IMR-90 (cell line): ENCODE measurements around the gene PDCD10. TPM values are rescaled to one million over a fixed set of nuclear protein-coding genes. Genes with fewer than 3 reads are reported as not detected.

Experiments
- ATAC-seq: fragments of 200-7000 bp; cut with Tn5 transposase; 2 replicates; pipeline ENCODE4 v1.9.1; 2020; ENCODE audit warnings: low read depth, mild to moderate bottlenecking, moderate library complexity
- BruUV-seq: library from RNA; stranded (reverse); fragments of 400-500 nt; replicated peaks from 2 replicates; lab custom pipeline; 2021; lab: Mats Ljungman, UMichigan
- CTCF ChIA-PET: fragments of 300-600 bp; formaldehyde crosslinking; extraction: SDS; loops from one replicate; lab custom pipeline; 2021; ENCODE audit warnings: antibody characterized with exemption; lab: Yijun Ruan, JAX
- POLR2A ChIA-PET: fragments of 300-600 bp; sonication (Branson Sonifier 250); formaldehyde crosslinking; loops from one replicate; lab custom pipeline; 2022; ENCODE audit warnings: antibody characterized with exemption; ENCODE audit not compliant: unreplicated experiment; lab: Charles Lee
- DNase-seq: peaks from one replicate; pipeline ENCODE4 v3.0.0; 2013
- H2AFZ ChIP-seq: replicated peaks from 2 replicates; pipeline ENCODE3; 2013; ENCODE audit warnings: low read length, mild to moderate bottlenecking; ENCODE audit not compliant: poor library complexity
- H2AK5ac ChIP-seq: 2 replicates; pipeline ENCODE4 v1.6.1; 2013; ENCODE audit warnings: low read depth, low read length, inconsistent platforms
- H2AK9ac ChIP-seq: replicated peaks from 2 replicates; pipeline ENCODE3; 2013; ENCODE audit warnings: mild to moderate bottlenecking, low read depth, low read length, moderate library complexity; ENCODE audit not compliant: poor library complexity
- H2BK120ac ChIP-seq: 2 replicates; pipeline ENCODE4 v1.6.1; 2013; ENCODE audit warnings: low read depth, low read length, inconsistent platforms
- H2BK15ac ChIP-seq: 3 replicates; pipeline ENCODE4 v1.6.1; 2013; ENCODE audit warnings: low read depth, low read length, inconsistent platforms
- H2BK20ac ChIP-seq: 2 replicates; pipeline ENCODE4 v1.6.1; 2013; ENCODE audit warnings: low read depth, mild to moderate bottlenecking, inconsistent platforms, low read length, moderate library complexity
- H2BK5ac ChIP-seq: 2 replicates; pipeline ENCODE4 v1.6.1; 2013; ENCODE audit warnings: mild to moderate bottlenecking, low read depth, low read length, inconsistent platforms; ENCODE audit not compliant: poor library complexity, severe bottlenecking
- H3K14ac ChIP-seq: replicated peaks from 2 replicates; pipeline ENCODE4 v1.6.1; 2013; ENCODE audit warnings: low read depth, low read length, inconsistent platforms
- H3K18ac ChIP-seq: 2 replicates; pipeline ENCODE4 v1.6.1; 2013; ENCODE audit warnings: low read depth, low read length, control low read depth
- H3K23ac ChIP-seq: 2 replicates; pipeline ENCODE4 v1.6.1; 2013; ENCODE audit warnings: low read depth, low read length, inconsistent platforms
- H3K27ac ChIP-seq: 2 replicates; pipeline ENCODE4 v1.5.1; 2013; ENCODE audit warnings: mild to moderate bottlenecking, control low read depth, low read length; ENCODE audit not compliant: insufficient read depth
- H3K27me3 ChIP-seq: 2 replicates; pipeline ENCODE4 v1.6.1; 2013; ENCODE audit warnings: low read length; ENCODE audit not compliant: control insufficient read depth, insufficient read depth
- H3K36me3 ChIP-seq: 2 replicates; pipeline ENCODE4 v1.6.1; 2013; ENCODE audit warnings: low read length, mixed read lengths; ENCODE audit not compliant: control insufficient read depth, insufficient read depth
- H3K4ac ChIP-seq: 2 replicates; pipeline ENCODE4 v1.6.1; 2013; ENCODE audit warnings: low read depth, low read length, inconsistent platforms
- H3K4me1 ChIP-seq: 2 replicates; pipeline ENCODE4 v1.6.1; 2013; ENCODE audit warnings: low read length, mixed read lengths; ENCODE audit not compliant: control insufficient read depth, insufficient read depth
- H3K4me2 ChIP-seq: 2 replicates; pipeline ENCODE4 v1.6.1; 2013; ENCODE audit warnings: low read depth, mild to moderate bottlenecking, control low read depth, low read length, moderate library complexity
- H3K4me3 ChIP-seq: 2 replicates; pipeline ENCODE4 v1.5.1; 2013; ENCODE audit warnings: low read depth, mild to moderate bottlenecking, control low read depth, low read length, moderate library complexity; ENCODE audit not compliant: insufficient read depth
- H3K56ac ChIP-seq: 2 replicates; pipeline ENCODE4 v1.6.1; 2013; ENCODE audit warnings: low read length, inconsistent platforms; ENCODE audit not compliant: insufficient read depth; ENCODE audit errors: extremely low read depth
- H3K79me1 ChIP-seq, 2 experiments: 2 replicates each; pipeline ENCODE4 v1.6.1; 2013; ENCODE audit warnings: low read length in 2 of 2, inconsistent platforms in 1 of 2, low read depth in 1 of 2
- H3K9ac ChIP-seq: 2 replicates; pipeline ENCODE4 v1.6.1; 2013; ENCODE audit warnings: low read depth, low read length, control low read depth
- H3K9me1 ChIP-seq: 2 replicates; pipeline ENCODE4 v1.6.1; 2013; ENCODE audit warnings: low read length, inconsistent platforms; ENCODE audit not compliant: insufficient read depth
- H3K9me3 ChIP-seq: 2 replicates; pipeline ENCODE4 v1.6.1; 2013; ENCODE audit warnings: low read length; ENCODE audit not compliant: control insufficient read depth, insufficient read depth
- H4K20me1 ChIP-seq: 2 replicates; pipeline ENCODE4 v1.6.1; 2013; ENCODE audit warnings: low read length, inconsistent platforms; ENCODE audit not compliant: insufficient read depth
- H4K5ac ChIP-seq: 2 replicates; pipeline ENCODE4 v1.6.1; 2013; ENCODE audit warnings: mild to moderate bottlenecking, low read depth, low read length, control low read depth
- H4K8ac ChIP-seq, 2 experiments: 2 replicates each; pipeline ENCODE4 v1.6.1; 2013; ENCODE audit warnings: low read depth in 2 of 2, low read length in 2 of 2, control low read depth in 1 of 2, inconsistent platforms in 1 of 2
- H4K91ac ChIP-seq: 2 replicates; pipeline ENCODE4 v1.6.1; 2013; ENCODE audit warnings: low read depth, low read length, inconsistent platforms; ENCODE audit not compliant: insufficient read depth
- CEBPB ChIP-seq: IDR thresholded peaks from 2 replicates; pipeline ENCODE4 v1.6.1; 2012; ENCODE audit warnings: low read depth, low read length, improper control_type of control experiment
- CHD1 ChIP-seq: IDR thresholded peaks from 2 replicates; pipeline ENCODE4 v1.6.1; 2012; ENCODE audit warnings: low read depth, low read length, improper control_type of control experiment
- MXI1 ChIP-seq: IDR thresholded peaks from 2 replicates; pipeline ENCODE4 v1.6.1; 2012; ENCODE audit warnings: low read depth, mild to moderate bottlenecking, low read length, moderate library complexity, borderline replicate concordance
- RAD21 ChIP-seq: IDR thresholded peaks from 2 replicates; pipeline ENCODE4 v1.6.1; 2012; ENCODE audit warnings: low read length, improper control_type of control experiment
- USF2 ChIP-seq: fragments of 150-350 bp; IDR thresholded peaks from 2 replicates; pipeline ENCODE4 v1.6.1; 2017; ENCODE audit warnings: mild to moderate bottlenecking, antibody characterized with exemption, low read length, low read depth
- dilution Hi-C: fragments of 300-500 bp; cut with HindIII; formaldehyde crosslinking; loops from one replicate; pipeline ENCODE4 v1.14.3; 2018; ENCODE audit warnings: low sequenced_read_pairs; ENCODE audit not compliant: unreplicated experiment
- in situ Hi-C: fragments of 300-500 bp; cut with MboI; formaldehyde crosslinking; loops from 3 replicates; pipeline ENCODE4 v1.14.3; 2019; ENCODE audit warnings: low sequenced_read_pairs, inconsistent platforms, mixed read lengths
- intact Hi-C: fragments of 100-400 bp; cut with micrococcal nuclease; formaldehyde crosslinking; loops from 2 replicates; pipeline ENCODE4 v1.10.0; 2022
- polyA plus RNA-seq, 3 experiments: library from polyadenylated mRNA; depleted of rRNA; stranded (reverse); fragments of >200 nt; gene quantifications; 2 replicates each; pipeline ENCODE4 v1.2.3, GENCODE V29; 2012; ENCODE audit warnings: low replicate concordance in 1 of 3
- total RNA-seq: library from RNA; depleted of rRNA; stranded (reverse); fragments of >200 nt; gene quantifications from 2 replicates; pipeline ENCODE4 v1.2.3, GENCODE V29; 2012

PDCD10 gene
- total and polyA plus RNA-seq, 2 of the 4 experiments (the other 2 are of a cell fraction) = 36.7 to 47.3 TPM

GRCh38 chr3:167710552-167710951 lies 24.1 kb downstream of the PDCD10 start:
- Histone ChIP-seq H3K9me3 (no peaks in the 10 kb centered on the region), H2BK5ac (no peak overlapping the region), H4K5ac (no peak overlapping the region), H2BK20ac (no peak overlapping the region), H3K4me3 (no peak overlapping the region), H2AK9ac (no peak overlapping the region), H3K23ac (no peak overlapping the region), H3K4ac (no peak overlapping the region), H3K4me2 (no peak overlapping the region), H3K79me1 (peaks cover 24 to 29% of the 10 kb centered on the region in 2 experiments), H2AFZ (no peak overlapping the region), H3K9me1 (peaks cover 4% of the 10 kb centered on the region; the same call in 1 of the 2 replicates), H3K36me3 (peaks cover 14% of the 10 kb centered on the region), H3K56ac (no peak overlapping the region), H2BK120ac (no peak overlapping the region), H2BK15ac (no peak overlapping the region), H3K18ac (no peak overlapping the region), H3K27me3 (no peaks in the 10 kb centered on the region), H3K14ac (no peak overlapping the region), H3K27ac (no peak overlapping the region), H4K20me1 (peaks cover 4% of the 10 kb centered on the region; the same call in 1 of the 2 replicates), H4K91ac (no peak overlapping the region), H3K4me1 (peaks cover 3% of the 10 kb centered on the region; the same call in 1 of the 2 replicates), H4K8ac (no peak overlapping the region), H3K9ac (no peak overlapping the region), H2AK5ac (no peak overlapping the region)
- CTCF ChIA-PET = no interaction called here
- no TSS peak for BruUV-seq
- no peak for DNase-seq
- ATAC-seq = no peak
- POLR2A ChIA-PET = no interaction called here
- dilution Hi-C loops = no loop called here
- TF ChIP-seq MXI1 (no peak), USF2 (no peak), RAD21 (no peak), CEBPB (no peak), CHD1 (no peak)
- intact Hi-C loops = no loop called here
- in situ Hi-C loops = no loop called here
